H1 (cell line): ENCODE measurements around the gene TDG. TPM values are rescaled to one million over a fixed set of nuclear protein-coding genes. Genes with fewer than 3 reads are reported as not detected.

Experiments
- CTCF ChIA-PET: fragments of 300-600 bp; sonication (Branson Sonifier 250); formaldehyde crosslinking; loops from one replicate; lab custom pipeline; 2021; ENCODE audit not compliant: partially characterized antibody; lab: Charles Lee
- POLR2A ChIA-PET: fragments of 300-600 bp; sonication (Branson Sonifier 250); formaldehyde crosslinking; loops from one replicate; lab custom pipeline; 2021; ENCODE audit warnings: inconsistent platforms; ENCODE audit not compliant: partially characterized antibody; lab: Charles Lee
- DNase-seq, 2 experiments: peaks; one replicate each; pipeline versions ENCODE4 v3.0.0 to v3.0.0-alpha.2; 2010 to 2022; ENCODE audit warnings: low spot score in 2 of 2, low read depth in 1 of 2, mixed read lengths in 1 of 2
- FAIRE-seq: peaks from 2 replicates; lab custom pipeline; 2011; peaks lifted over from hg19 to GRCh38; lab: Jason Lieb, UNC
- H2AFZ ChIP-seq: 2 replicates; pipeline ENCODE4 v1.8.1; 2012; ENCODE audit warnings: low read length, inconsistent platforms
- H2AK5ac ChIP-seq: 2 replicates; pipeline ENCODE4 v1.6.1; 2013; ENCODE audit warnings: low read depth, low read length
- H2BK120ac ChIP-seq: replicated peaks from 2 replicates; pipeline ENCODE3; 2013; ENCODE audit warnings: low read depth, low read length, inconsistent platforms
- H2BK12ac ChIP-seq: 2 replicates; pipeline ENCODE4 v1.6.1; 2013; ENCODE audit warnings: low read depth, low read length
- H2BK15ac ChIP-seq: 2 replicates; pipeline ENCODE4 v1.6.1; 2013; ENCODE audit warnings: low read length
- H2BK20ac ChIP-seq: 2 replicates; pipeline ENCODE4 v1.6.1; 2013; ENCODE audit warnings: low read length
- H2BK5ac ChIP-seq: 2 replicates; pipeline ENCODE4 v1.6.1; 2013; ENCODE audit warnings: low read depth, low read length
- H3K14ac ChIP-seq: 2 replicates; pipeline ENCODE4 v1.6.1; 2013; ENCODE audit warnings: inconsistent platforms; ENCODE audit not compliant: insufficient read length
- H3K18ac ChIP-seq: 2 replicates; pipeline ENCODE4 v1.6.1; 2013; ENCODE audit warnings: low read length; ENCODE audit errors: extremely low read depth
- H3K23ac ChIP-seq: 2 replicates; pipeline ENCODE4 v1.6.1; 2013; ENCODE audit warnings: inconsistent platforms; ENCODE audit not compliant: insufficient read length
- H3K23me2 ChIP-seq: 2 replicates; pipeline ENCODE4 v1.6.1; 2013; ENCODE audit warnings: low read depth, low read length
- H3K27ac ChIP-seq: 2 replicates; pipeline ENCODE4 v1.6.1; 2011; ENCODE audit warnings: low read depth, low read length, inconsistent platforms
- H3K27me3 ChIP-seq, 4 experiments: replicated peaks in 1 of 4; 1 replicate in 1 of 4; 2 replicates in 3 of 4; pipeline versions ENCODE4 v1.6.1 to v1.8.1; 2011 to 2013; ENCODE audit warnings: low read length in 3 of 4, mild to moderate bottlenecking in 3 of 4, inconsistent platforms in 2 of 4, mixed read lengths in 2 of 4, moderate library complexity in 1 of 4; ENCODE audit not compliant: control insufficient read depth in 3 of 4, insufficient read depth in 3 of 4; ENCODE audit errors: extremely low read depth in 1 of 4
- H3K36me3 ChIP-seq, 4 experiments: 2 replicates each; pipeline versions ENCODE4 v1.6.1 to v1.8.1; 2011 to 2013; ENCODE audit warnings: mild to moderate bottlenecking in 4 of 4, low read length in 3 of 4, moderate library complexity in 2 of 4, control low read depth in 1 of 4, inconsistent platforms in 1 of 4; ENCODE audit not compliant: insufficient read depth in 4 of 4, control insufficient read depth in 2 of 4
- H3K4ac ChIP-seq: replicated peaks from 2 replicates; pipeline ENCODE3; 2013; ENCODE audit warnings: low read length, low read depth, mixed read lengths, inconsistent platforms; ENCODE audit not compliant: insufficient read length
- H3K4me1 ChIP-seq, 4 experiments: replicated peaks in 1 of 4; 1 replicate in 1 of 4; 2 replicates in 3 of 4; pipeline versions ENCODE4 v1.6.1 to v1.8.1; 2011 to 2013; ENCODE audit warnings: low read length in 3 of 4, inconsistent platforms in 2 of 4, mixed read lengths in 1 of 4; ENCODE audit not compliant: insufficient read depth in 4 of 4, control insufficient read depth in 3 of 4
- H3K4me2 ChIP-seq, 2 experiments: 2 replicates each; pipeline versions ENCODE4 v1.6.1 to v1.8.1; 2011 to 2013; ENCODE audit warnings: low read depth in 2 of 2, low read length in 2 of 2, control low read depth in 1 of 2, inconsistent platforms in 1 of 2, mild to moderate bottlenecking in 1 of 2; ENCODE audit not compliant: insufficient read depth in 1 of 2
- H3K4me3 ChIP-seq, 4 experiments: fragments of 200-600, 300-600 bp in 1 of 4; sonication (generic), shearing (Covaris generic), sonication (Bioruptor Twin) in 1 of 4; 2 replicates each; pipeline versions ENCODE4 v1.5.1 to v1.8.1; 2011 to 2016; ENCODE audit warnings: low read length in 4 of 4, low read depth in 3 of 4, control low read depth in 2 of 4, inconsistent platforms in 2 of 4, mild to moderate bottlenecking in 2 of 4, mixed read lengths in 1 of 4, moderate library complexity in 1 of 4; ENCODE audit not compliant: insufficient read depth in 2 of 4; ENCODE audit errors: extremely low read depth in 1 of 4
- H3K56ac ChIP-seq: replicated peaks from 2 replicates; pipeline ENCODE3; 2013; ENCODE audit warnings: low read depth, mild to moderate bottlenecking, mixed read lengths, low read length, inconsistent platforms; ENCODE audit not compliant: insufficient read length
- H3K79me1 ChIP-seq: 2 replicates; pipeline ENCODE4 v1.6.1; 2013; ENCODE audit warnings: low read depth, low read length, control low read depth
- H3K79me2 ChIP-seq, 2 experiments: 2 replicates each; pipeline versions ENCODE4 v1.6.1 to v1.8.1; 2012 to 2013; ENCODE audit warnings: low read length in 2 of 2, mild to moderate bottlenecking in 2 of 2, inconsistent platforms in 1 of 2; ENCODE audit not compliant: insufficient read depth in 2 of 2, control insufficient read depth in 1 of 2
- H3K9ac ChIP-seq, 4 experiments: replicated peaks in 1 of 4; 1 replicate in 1 of 4; 2 replicates in 3 of 4; pipeline versions ENCODE4 v1.6.1 to v1.8.1; 2011 to 2013; ENCODE audit warnings: low read depth in 3 of 4, low read length in 3 of 4, control low read depth in 2 of 4, mild to moderate bottlenecking in 2 of 4, moderate library complexity in 2 of 4, inconsistent platforms in 1 of 4; ENCODE audit errors: extremely low read depth in 1 of 4
- H3K9me3 ChIP-seq, 2 experiments: 2 replicates each; pipeline versions ENCODE4 v1.6.1 to v1.8.1; 2012 to 2013; ENCODE audit warnings: mild to moderate bottlenecking in 2 of 2, moderate library complexity in 2 of 2, control low read depth in 1 of 2, inconsistent platforms in 1 of 2, low read depth in 1 of 2, low read length in 1 of 2, mixed read lengths in 1 of 2; ENCODE audit not compliant: insufficient read depth in 2 of 2
- H4K20me1 ChIP-seq, 2 experiments: replicated peaks in 1 of 2; 2 replicates each; pipeline versions ENCODE3 to v1.8.1; 2011 to 2013; ENCODE audit warnings: inconsistent platforms in 2 of 2, low read length in 2 of 2, mild to moderate bottlenecking in 1 of 2; ENCODE audit not compliant: insufficient read depth in 2 of 2, control insufficient read depth in 1 of 2
- H4K5ac ChIP-seq: 2 replicates; pipeline ENCODE4 v1.6.1; 2013; ENCODE audit warnings: low read length, low read depth, mixed read lengths, inconsistent platforms; ENCODE audit not compliant: insufficient read length
- H4K8ac ChIP-seq: 2 replicates; pipeline ENCODE4 v1.8.0; 2013; ENCODE audit warnings: mild to moderate bottlenecking, moderate library complexity, low read length, inconsistent platforms; ENCODE audit not compliant: insufficient read depth; ENCODE audit errors: extremely low read depth
- H4K91ac ChIP-seq: replicated peaks from 2 replicates; pipeline ENCODE3; 2013; ENCODE audit warnings: low read length, mixed read lengths, inconsistent platforms; ENCODE audit not compliant: insufficient read length
- BACH1 ChIP-seq: IDR thresholded peaks from 2 replicates; pipeline ENCODE4 v1.6.1; 2012; ENCODE audit warnings: low read length, improper control_type of control experiment
- CTBP2 ChIP-seq: IDR thresholded peaks from 2 replicates; pipeline ENCODE4 v1.7.0; 2011; ENCODE audit warnings: borderline replicate concordance, mild to moderate bottlenecking, moderate library complexity, mixed read lengths, low read length; ENCODE audit not compliant: insufficient read depth, insufficient read length
- E2F6 ChIP-seq: IDR thresholded peaks from 2 replicates; pipeline ENCODE4 v1.6.1; 2012; ENCODE audit warnings: inconsistent platforms
- FOSL1 ChIP-seq: IDR thresholded peaks from 2 replicates; pipeline ENCODE4 v1.6.1; 2011; ENCODE audit warnings: mild to moderate bottlenecking, low read depth, low read length, moderate library complexity; ENCODE audit not compliant: insufficient read depth
- HDAC2 ChIP-seq, 2 experiments: fragments of 300-600 bp in 1 of 2; sonication (generic) in 1 of 2; IDR thresholded peaks; 2 replicates each; pipeline ENCODE4 v1.6.1; 2011 to 2012; ENCODE audit warnings: low read depth in 2 of 2, low read length in 2 of 2, mild to moderate bottlenecking in 2 of 2, moderate library complexity in 2 of 2, borderline replicate concordance in 1 of 2, inconsistent platforms in 1 of 2
- PHF8 ChIP-seq: fragments of 200-600 bp; sonication (generic); conservative IDR thresholded peaks from 2 replicates; pipeline ENCODE4 v1.7.1; 2012; ENCODE audit warnings: low read depth, mild to moderate bottlenecking, inconsistent platforms, low read length, moderate library complexity
- TBP ChIP-seq: IDR thresholded peaks from 2 replicates; pipeline ENCODE4 v1.6.1; 2011; ENCODE audit warnings: low read depth, low read length, improper control_type of control experiment
- YY1 ChIP-seq: IDR thresholded peaks from 2 replicates; pipeline ENCODE4 v1.6.1; 2011; ENCODE audit warnings: low read depth, mild to moderate bottlenecking, low read length
- ZNF274 ChIP-seq: IDR thresholded peaks from 2 replicates; pipeline ENCODE4 v1.7.0; 2012; ENCODE audit warnings: low read length, borderline replicate concordance; ENCODE audit errors: extremely low read depth
- WGBS, 2 experiments: shearing (Covaris generic) in 1 of 2; methylation state at CpG; one replicate each; pipeline versions ENCODE4 v1.1.6 to v1.1.7; 2013 to 2015; ENCODE audit warnings: low lambda C conversion rate in 2 of 2, mixed read lengths in 2 of 2, inconsistent platforms in 1 of 2, low coverage in 1 of 2, missing lambda C conversion rate in 1 of 2; ENCODE audit not compliant: insufficient replicate concordance in 2 of 2, insufficient coverage in 1 of 2, insufficient read length in 1 of 2; ENCODE audit errors: extremely low coverage in 1 of 2, missing lambda C conversion rate in 1 of 2; 5-methylcytosine and 5-hydroxymethylcytosine counted together
- polyA plus RNA-seq, 7 experiments: library from polyadenylated mRNA; depleted of rRNA in 3 of 7; stranded (reverse) in 5 of 7; unstranded in 2 of 7; fragments of >200 nt in 5 of 7; fragments of 200-250 nt in 2 of 7; gene quantifications; 1 replicate in 5 of 7; 2 replicates in 1 of 7; 4 replicates in 1 of 7; pipeline versions ENCODE4 v1.2.1 to v1.2.3, GENCODE V29; 2011 to 2013; ENCODE audit warnings: missing spikeins in 2 of 7, mixed read lengths in 2 of 7
- total RNA-seq: library from RNA; stranded (reverse); fragmentation: NEBNext Ultra II Directional; extraction: Animal tissue kit (Norgen Biotek cat#: 25700); gene quantifications from 2 replicates; pipeline ENCODE4 v1.2.1, GENCODE V29; 2021
- TF ChIP-seq, protein P1 (sequence below), 3 experiments: IDR thresholded peaks; 1 replicate in 2 of 3; 2 replicates in 1 of 3; pipeline versions ENCODE4 v1.5.1 to v1.6.1; 2011; ENCODE audit warnings: low read length in 3 of 3, mild to moderate bottlenecking in 3 of 3, inconsistent platforms in 2 of 3, low read depth in 1 of 3, moderate library complexity in 1 of 3; ENCODE audit not compliant: insufficient read depth in 1 of 3; ENCODE audit errors: control extremely low read depth in 1 of 3

Gene TDG
- total and polyA plus RNA-seq, 2 of the 8 experiments (the other 6 are each of a cell fraction or from before 2014, with no cell fraction given) = 22.7 to 47.8 TPM

- H3K9ac ChIP-seq = no peak overlapping the region
- H3K23ac ChIP-seq = no peak overlapping the region
- FAIRE-seq (no peak), DNase-seq (no peak)
- no peak overlapping the region for H2BK5ac ChIP-seq
- no peaks in the 10 kb centered on the region for H3K79me1 ChIP-seq
- H2BK15ac ChIP-seq = no peak overlapping the region
- no peak overlapping the region for H3K18ac ChIP-seq
- H3K36me3 ChIP-seq = no peaks in the 10 kb centered on the region
- H3K9me3 ChIP-seq = peaks cover 5 to 6% of the 10 kb centered on the region in 2 experiments; a peak in 3 of 4 replicates
- no peaks in the 10 kb centered on the region for H3K27me3 ChIP-seq
- H3K4ac ChIP-seq = no peak overlapping the region
- H2AFZ ChIP-seq = no peak overlapping the region
- H2BK20ac ChIP-seq = no peak overlapping the region
- H4K8ac ChIP-seq = no peak overlapping the region
- no peak overlapping the region for H2BK12ac ChIP-seq
- no peaks in the 10 kb centered on the region for H4K20me1 ChIP-seq
- CTCF ChIA-PET = no interaction called here
- no peak overlapping the region for H2AK5ac ChIP-seq
- no peak overlapping the region for H3K56ac ChIP-seq
- 73% methylated on average over 2 of the region's 2 CpGs; no CpG with 5 or more reads in 1 of the 2 experiments for WGBS, 2 experiments
- H3K4me1 ChIP-seq = no peaks in the 10 kb centered on the region
- no peak overlapping the region for H2BK120ac ChIP-seq
- no peak overlapping the region for H4K91ac ChIP-seq
- H3K4me2 ChIP-seq = no peak overlapping the region
- POLR2A ChIA-PET = no interaction called here
- no peak overlapping the region for H3K27ac ChIP-seq
- H3K79me2 ChIP-seq = no peaks in the 10 kb centered on the region
- H3K14ac ChIP-seq = no peak overlapping the region
- no peak overlapping the region for H4K5ac ChIP-seq
- peaks cover 1% of the 10 kb centered on the region; the same call in 1 of the 2 replicates for H3K23me2 ChIP-seq
- no peak overlapping the region for H3K4me3 ChIP-seq
- TF ChIP-seq FOSL1 (no peak), E2F6 (no peak), CTBP2 (no peak), ZNF274 (no peak), HDAC2 (IDR thresholded peaks at IDR 0.05; ENCODE audit: borderline replicate concordance in 1 of 2, low read depth in 2 of 2, low read length in 2 of 2) (no peak), BACH1 (no peak), PHF8 (no peak), TBP (no peak), YY1 (no peak)
- TF ChIP-seq, protein P1, sequence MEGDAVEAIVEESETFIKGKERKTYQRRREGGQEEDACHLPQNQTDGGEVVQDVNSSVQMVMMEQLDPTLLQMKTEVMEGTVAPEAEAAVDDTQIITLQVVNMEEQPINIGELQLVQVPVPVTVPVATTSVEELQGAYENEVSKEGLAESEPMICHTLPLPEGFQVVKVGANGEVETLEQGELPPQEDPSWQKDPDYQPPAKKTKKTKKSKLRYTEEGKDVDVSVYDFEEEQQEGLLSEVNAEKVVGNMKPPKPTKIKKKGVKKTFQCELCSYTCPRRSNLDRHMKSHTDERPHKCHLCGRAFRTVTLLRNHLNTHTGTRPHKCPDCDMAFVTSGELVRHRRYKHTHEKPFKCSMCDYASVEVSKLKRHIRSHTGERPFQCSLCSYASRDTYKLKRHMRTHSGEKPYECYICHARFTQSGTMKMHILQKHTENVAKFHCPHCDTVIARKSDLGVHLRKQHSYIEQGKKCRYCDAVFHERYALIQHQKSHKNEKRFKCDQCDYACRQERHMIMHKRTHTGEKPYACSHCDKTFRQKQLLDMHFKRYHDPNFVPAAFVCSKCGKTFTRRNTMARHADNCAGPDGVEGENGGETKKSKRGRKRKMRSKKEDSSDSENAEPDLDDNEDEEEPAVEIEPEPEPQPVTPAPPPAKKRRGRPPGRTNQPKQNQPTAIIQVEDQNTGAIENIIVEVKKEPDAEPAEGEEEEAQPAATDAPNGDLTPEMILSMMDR (IDR thresholded peaks at IDR 0.05; ENCODE audit: control extremely low read depth in 1 of 3, insufficient read depth in 1 of 3, low read depth in 1 of 3, low read length in 3 of 3) = no peak
Measured at GRCh38 chr12:104023710-104024109, 58.0 kb downstream of the TDG start.
